IMR-90 (cell line): ENCODE measurements around the gene CWC25. TPM values are rescaled to one million over a fixed set of nuclear protein-coding genes. Genes with fewer than 3 reads are reported as not detected.
A peak's percentile ranks its signal among the peaks of the same experiment; 100 is the strongest.

ENCODE experiments used
- ATAC-seq: fragments of 200-7000 bp; cut with Tn5 transposase; 2 replicates; pipeline ENCODE4 v1.9.1; 2020; ENCODE audit warnings: low read depth, mild to moderate bottlenecking, moderate library complexity
- BruUV-seq: library from RNA; stranded (reverse); fragments of 400-500 nt; replicated peaks from 2 replicates; lab custom pipeline; 2021; lab: Mats Ljungman, UMichigan
- CTCF ChIA-PET: fragments of 300-600 bp; formaldehyde crosslinking; extraction: SDS; loops from one replicate; lab custom pipeline; 2021; ENCODE audit warnings: antibody characterized with exemption; lab: Yijun Ruan, JAX
- POLR2A ChIA-PET: fragments of 300-600 bp; sonication (Branson Sonifier 250); formaldehyde crosslinking; loops from one replicate; lab custom pipeline; 2022; ENCODE audit warnings: antibody characterized with exemption; ENCODE audit not compliant: unreplicated experiment; lab: Charles Lee
- DNase-seq: peaks from one replicate; pipeline ENCODE4 v3.0.0; 2013
- H2AFZ ChIP-seq: replicated peaks from 2 replicates; pipeline ENCODE3; 2013; ENCODE audit warnings: low read length, mild to moderate bottlenecking; ENCODE audit not compliant: poor library complexity
- H2AK5ac ChIP-seq: 2 replicates; pipeline ENCODE4 v1.6.1; 2013; ENCODE audit warnings: low read depth, low read length, inconsistent platforms
- H2AK9ac ChIP-seq: replicated peaks from 2 replicates; pipeline ENCODE3; 2013; ENCODE audit warnings: mild to moderate bottlenecking, low read depth, low read length, moderate library complexity; ENCODE audit not compliant: poor library complexity
- H2BK120ac ChIP-seq: 2 replicates; pipeline ENCODE4 v1.6.1; 2013; ENCODE audit warnings: low read depth, low read length, inconsistent platforms
- H2BK15ac ChIP-seq: 3 replicates; pipeline ENCODE4 v1.6.1; 2013; ENCODE audit warnings: low read depth, low read length, inconsistent platforms
- H2BK20ac ChIP-seq: 2 replicates; pipeline ENCODE4 v1.6.1; 2013; ENCODE audit warnings: low read depth, mild to moderate bottlenecking, inconsistent platforms, low read length, moderate library complexity
- H2BK5ac ChIP-seq: 2 replicates; pipeline ENCODE4 v1.6.1; 2013; ENCODE audit warnings: mild to moderate bottlenecking, low read depth, low read length, inconsistent platforms; ENCODE audit not compliant: poor library complexity, severe bottlenecking
- H3K14ac ChIP-seq: replicated peaks from 2 replicates; pipeline ENCODE4 v1.6.1; 2013; ENCODE audit warnings: low read depth, low read length, inconsistent platforms
- H3K18ac ChIP-seq: 2 replicates; pipeline ENCODE4 v1.6.1; 2013; ENCODE audit warnings: low read depth, low read length, control low read depth
- H3K23ac ChIP-seq: 2 replicates; pipeline ENCODE4 v1.6.1; 2013; ENCODE audit warnings: low read depth, low read length, inconsistent platforms
- H3K27ac ChIP-seq: 2 replicates; pipeline ENCODE4 v1.5.1; 2013; ENCODE audit warnings: mild to moderate bottlenecking, control low read depth, low read length; ENCODE audit not compliant: insufficient read depth
- H3K27me3 ChIP-seq: 2 replicates; pipeline ENCODE4 v1.6.1; 2013; ENCODE audit warnings: low read length; ENCODE audit not compliant: control insufficient read depth, insufficient read depth
- H3K36me3 ChIP-seq: 2 replicates; pipeline ENCODE4 v1.6.1; 2013; ENCODE audit warnings: low read length, mixed read lengths; ENCODE audit not compliant: control insufficient read depth, insufficient read depth
- H3K4ac ChIP-seq: 2 replicates; pipeline ENCODE4 v1.6.1; 2013; ENCODE audit warnings: low read depth, low read length, inconsistent platforms
- H3K4me1 ChIP-seq: 2 replicates; pipeline ENCODE4 v1.6.1; 2013; ENCODE audit warnings: low read length, mixed read lengths; ENCODE audit not compliant: control insufficient read depth, insufficient read depth
- H3K4me2 ChIP-seq: 2 replicates; pipeline ENCODE4 v1.6.1; 2013; ENCODE audit warnings: low read depth, mild to moderate bottlenecking, control low read depth, low read length, moderate library complexity
- H3K4me3 ChIP-seq: 2 replicates; pipeline ENCODE4 v1.5.1; 2013; ENCODE audit warnings: low read depth, mild to moderate bottlenecking, control low read depth, low read length, moderate library complexity; ENCODE audit not compliant: insufficient read depth
- H3K56ac ChIP-seq: 2 replicates; pipeline ENCODE4 v1.6.1; 2013; ENCODE audit warnings: low read length, inconsistent platforms; ENCODE audit not compliant: insufficient read depth; ENCODE audit errors: extremely low read depth
- H3K79me1 ChIP-seq, 2 experiments: 2 replicates each; pipeline ENCODE4 v1.6.1; 2013; ENCODE audit warnings: low read length in 2 of 2, inconsistent platforms in 1 of 2, low read depth in 1 of 2
- H3K9ac ChIP-seq: 2 replicates; pipeline ENCODE4 v1.6.1; 2013; ENCODE audit warnings: low read depth, low read length, control low read depth
- H3K9me1 ChIP-seq: 2 replicates; pipeline ENCODE4 v1.6.1; 2013; ENCODE audit warnings: low read length, inconsistent platforms; ENCODE audit not compliant: insufficient read depth
- H3K9me3 ChIP-seq: 2 replicates; pipeline ENCODE4 v1.6.1; 2013; ENCODE audit warnings: low read length; ENCODE audit not compliant: control insufficient read depth, insufficient read depth
- H4K20me1 ChIP-seq: 2 replicates; pipeline ENCODE4 v1.6.1; 2013; ENCODE audit warnings: low read length, inconsistent platforms; ENCODE audit not compliant: insufficient read depth
- H4K5ac ChIP-seq: 2 replicates; pipeline ENCODE4 v1.6.1; 2013; ENCODE audit warnings: mild to moderate bottlenecking, low read depth, low read length, control low read depth
- H4K8ac ChIP-seq, 2 experiments: 2 replicates each; pipeline ENCODE4 v1.6.1; 2013; ENCODE audit warnings: low read depth in 2 of 2, low read length in 2 of 2, control low read depth in 1 of 2, inconsistent platforms in 1 of 2
- H4K91ac ChIP-seq: 2 replicates; pipeline ENCODE4 v1.6.1; 2013; ENCODE audit warnings: low read depth, low read length, inconsistent platforms; ENCODE audit not compliant: insufficient read depth
- BHLHE40 ChIP-seq: fragments of 150-350 bp; IDR thresholded peaks from 2 replicates; pipeline ENCODE4 v1.6.1; 2016; ENCODE audit warnings: mild to moderate bottlenecking, low read depth, low read length
- CEBPB ChIP-seq: IDR thresholded peaks from 2 replicates; pipeline ENCODE4 v1.6.1; 2012; ENCODE audit warnings: low read depth, low read length, improper control_type of control experiment
- CHD1 ChIP-seq: IDR thresholded peaks from 2 replicates; pipeline ENCODE4 v1.6.1; 2012; ENCODE audit warnings: low read depth, low read length, improper control_type of control experiment
- CTCF ChIP-seq: conservative IDR thresholded peaks from 2 replicates; pipeline ENCODE4 v1.5.1; 2012; ENCODE audit warnings: mild to moderate bottlenecking, low read depth, low read length, improper control_type of control experiment
- FOS ChIP-seq: fragments of 150-350 bp; IDR thresholded peaks from 2 replicates; pipeline ENCODE4 v1.6.1; 2016; ENCODE audit warnings: low read depth, low read length
- MAZ ChIP-seq: IDR thresholded peaks from 2 replicates; pipeline ENCODE4 v1.6.1; 2012; ENCODE audit warnings: low read depth, mild to moderate bottlenecking, low read length, improper control_type of control experiment, moderate library complexity, borderline replicate concordance
- NFE2L2 ChIP-seq: fragments of 150-350 bp; IDR thresholded peaks from 2 replicates; pipeline ENCODE4 v1.6.1; 2016; ENCODE audit warnings: low read depth, mild to moderate bottlenecking, low read length
- RFX5 ChIP-seq: IDR thresholded peaks from 2 replicates; pipeline ENCODE4 v1.8.0; 2012; ENCODE audit warnings: low read depth, mild to moderate bottlenecking, low read length, moderate library complexity
- WGBS, 2 experiments: methylation state at CpG; one replicate each; pipeline versions ENCODE4 v1.1.5 to v1.1.7; 2013; ENCODE audit warnings: missing lambda C conversion rate in 2 of 2; ENCODE audit not compliant: insufficient read length in 1 of 2; ENCODE audit errors: extremely low coverage in 2 of 2; 5-methylcytosine and 5-hydroxymethylcytosine counted together
- dilution Hi-C: fragments of 300-500 bp; cut with HindIII; formaldehyde crosslinking; loops from one replicate; pipeline ENCODE4 v1.14.3; 2018; ENCODE audit warnings: low sequenced_read_pairs; ENCODE audit not compliant: unreplicated experiment
- in situ Hi-C: fragments of 300-500 bp; cut with MboI; formaldehyde crosslinking; loops from 3 replicates; pipeline ENCODE4 v1.14.3; 2019; ENCODE audit warnings: low sequenced_read_pairs, inconsistent platforms, mixed read lengths
- intact Hi-C: fragments of 100-400 bp; cut with micrococcal nuclease; formaldehyde crosslinking; loops from 2 replicates; pipeline ENCODE4 v1.10.0; 2022
- polyA plus RNA-seq, 3 experiments: library from polyadenylated mRNA; depleted of rRNA; stranded (reverse); fragments of >200 nt; gene quantifications; 2 replicates each; pipeline ENCODE4 v1.2.3, GENCODE V29; 2012; ENCODE audit warnings: low replicate concordance in 1 of 3
- total RNA-seq: library from RNA; depleted of rRNA; stranded (reverse); fragments of >200 nt; gene quantifications from 2 replicates; pipeline ENCODE4 v1.2.3, GENCODE V29; 2012

The CWC25 gene
- total and polyA plus RNA-seq, 2 of the 4 experiments (the other 2 are of a cell fraction): 9.1 to 16.1 TPM

GRCh38 chr17:38800237-38800760 is 24.8 kb downstream of the CWC25 start:
- no peak for ATAC-seq
- no peaks in the 10 kb centered on the region for H3K27me3 ChIP-seq
- in situ Hi-C loops: no loop called here
- peaks cover 33% of the 10 kb centered on the region for H4K20me1 ChIP-seq
- POLR2A ChIA-PET: no interaction called here
- no peak overlapping the region for H3K56ac ChIP-seq
- H3K14ac ChIP-seq: no peak overlapping the region
- no peak overlapping the region for H3K4ac ChIP-seq
- peak overlapping the region; percentile 83 for H3K4me2 ChIP-seq
- H4K8ac ChIP-seq: peak overlapping the region; percentile 11 to 32; a peak in 2 of 4 replicates
- intact Hi-C loops: loop anchor here (1.0 kb wide), 1 partner anchor 25 kb away; the partner anchor contains the start of gene CWC25
- H4K5ac ChIP-seq: no peak overlapping the region
- no peak for DNase-seq
- H3K9ac ChIP-seq: no peak overlapping the region
- H3K9me3 ChIP-seq: no peaks in the 10 kb centered on the region
- no peak overlapping the region for H4K91ac ChIP-seq
- no peak overlapping the region for H3K18ac ChIP-seq
- TF ChIP-seq MAZ (no peak), NFE2L2 (no peak), RFX5 (no peak), CHD1 (no peak), BHLHE40 (no peak), CEBPB (no peak), CTCF (no peak), FOS (no peak)
- H3K36me3 ChIP-seq: peaks cover 28% of the 10 kb centered on the region
- H3K9me1 ChIP-seq: peaks cover 22% of the 10 kb centered on the region
- H2BK5ac ChIP-seq: no peak overlapping the region
- BruUV-seq: no TSS peak
- 49% methylated on average over 3 of the region's 14 CpGs; no CpG with 5 or more reads in 1 of the 2 experiments for WGBS, 2 experiments
- no peak overlapping the region for H2BK20ac ChIP-seq
- H3K79me1 ChIP-seq: peaks cover 6 to 41% of the 10 kb centered on the region in 2 experiments; a peak in 3 of 4 replicates
- dilution Hi-C loops: no loop called here
- H2BK15ac ChIP-seq: no peak overlapping the region
- H3K23ac ChIP-seq: no peak overlapping the region
- H3K27ac ChIP-seq: no peak overlapping the region
- H2AFZ ChIP-seq: peak overlapping the region; percentile 97
- peaks cover 13% of the 10 kb centered on the region for H3K4me1 ChIP-seq
- CTCF ChIA-PET: no interaction called here
- peak overlapping the region; percentile 55 for H3K4me3 ChIP-seq
- H2AK5ac ChIP-seq: peak overlapping the region; percentile 83; the same call in 1 of the 2 replicates
- peak overlapping the region; percentile 98 for H2AK9ac ChIP-seq
- H2BK120ac ChIP-seq: no peak overlapping the region
